HG02981 (cell line): ENCODE data around the gene NARF.
"Not testable (repeated sequence)": the region's sequence is repeated elsewhere in the genome, so short reads cannot be mapped to it uniquely, and the experiment has no call there.

Experiments
- ATAC-seq: cut with Tn5 transposase; IDR thresholded peaks from one replicate; pipeline ENCODE4 v1.9.1; 2021; ENCODE audit warnings: mild to moderate bottlenecking, moderate library complexity; ENCODE audit not compliant: unreplicated experiment

NARF gene

DNA sequence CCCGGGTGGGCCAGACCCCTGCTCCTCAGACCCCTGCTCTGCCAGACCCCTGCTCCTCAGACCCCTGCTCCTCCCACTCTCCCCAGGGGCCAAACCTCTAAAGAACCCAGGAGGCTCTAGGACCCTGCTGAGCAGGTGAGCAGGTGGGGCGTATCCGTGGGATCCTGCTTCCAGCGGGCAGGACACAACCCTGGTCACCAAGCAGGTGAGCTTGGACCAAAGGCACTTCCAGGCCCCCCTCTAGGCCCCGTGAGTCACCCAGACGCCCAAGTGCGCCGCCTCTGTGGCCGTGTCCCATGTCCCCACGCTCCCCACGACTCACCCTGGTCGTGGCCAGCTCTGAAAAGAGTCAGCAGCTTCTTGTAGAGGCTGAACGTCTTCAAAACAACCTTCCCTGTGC, 13.0 kb upstream of the NARF start:
- ATAC-seq = no peak

DNA sequence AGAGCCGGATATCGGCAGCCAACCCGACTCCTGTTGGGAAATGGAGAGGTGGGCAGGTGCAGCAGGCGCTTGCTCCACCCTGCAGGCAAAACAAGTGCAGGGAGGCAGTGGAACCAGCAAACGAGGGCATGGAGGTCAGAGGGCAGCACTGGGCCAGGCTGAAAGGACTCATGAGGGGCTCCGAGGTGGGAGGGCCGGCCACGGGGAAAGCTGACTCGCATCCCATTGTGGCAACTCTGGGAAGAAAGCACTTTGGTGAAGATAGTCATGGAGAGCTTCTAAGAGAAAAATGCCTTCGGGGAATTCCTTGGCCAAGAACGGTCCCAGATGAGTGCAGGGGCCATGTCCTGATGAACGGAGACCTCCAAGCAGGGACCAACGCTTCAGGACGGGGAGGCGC, 12.4 kb upstream of the NARF start:
- ATAC-seq = no peak

DNA sequence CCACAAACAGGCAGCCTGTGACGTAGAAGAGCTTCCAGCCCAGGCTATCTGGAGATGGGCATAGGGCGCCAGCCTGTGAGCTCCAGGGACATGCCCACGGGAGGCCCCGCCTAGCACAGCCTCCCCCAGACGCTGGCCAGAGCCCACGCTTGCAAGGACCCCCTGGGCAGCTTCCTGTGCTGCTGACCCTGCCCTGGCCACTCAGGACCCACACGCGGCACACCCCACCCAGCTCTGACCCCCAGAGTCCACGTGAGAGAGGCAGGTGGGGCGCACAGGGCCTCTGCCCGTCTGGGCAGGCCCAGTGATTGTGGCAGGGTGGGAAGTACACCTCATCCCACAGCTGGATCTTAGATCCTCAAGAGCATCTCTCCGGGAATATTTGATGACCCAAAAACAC, 11.9 kb upstream of the NARF start:
- no peak for ATAC-seq

DNA sequence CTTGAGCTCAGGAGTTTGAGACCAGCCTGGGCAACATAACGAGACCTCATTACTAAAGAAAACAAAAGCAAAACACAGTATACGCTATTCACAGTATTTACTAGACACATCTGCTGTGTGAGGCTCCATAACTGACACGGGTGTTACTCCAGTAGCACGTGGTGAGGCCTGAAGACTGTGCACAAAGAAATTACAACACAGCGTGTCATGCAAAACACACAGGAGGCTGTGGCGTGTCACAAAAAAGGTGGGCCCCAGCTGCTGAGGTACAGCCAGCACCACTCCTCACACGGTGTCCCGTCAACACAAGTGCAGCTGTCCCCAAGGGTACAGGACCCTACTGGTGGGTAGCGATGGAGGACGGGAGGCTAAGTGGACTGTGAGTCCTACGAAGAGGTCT, 10.7 kb upstream of the NARF start:
- ATAC-seq = no peak

DNA sequence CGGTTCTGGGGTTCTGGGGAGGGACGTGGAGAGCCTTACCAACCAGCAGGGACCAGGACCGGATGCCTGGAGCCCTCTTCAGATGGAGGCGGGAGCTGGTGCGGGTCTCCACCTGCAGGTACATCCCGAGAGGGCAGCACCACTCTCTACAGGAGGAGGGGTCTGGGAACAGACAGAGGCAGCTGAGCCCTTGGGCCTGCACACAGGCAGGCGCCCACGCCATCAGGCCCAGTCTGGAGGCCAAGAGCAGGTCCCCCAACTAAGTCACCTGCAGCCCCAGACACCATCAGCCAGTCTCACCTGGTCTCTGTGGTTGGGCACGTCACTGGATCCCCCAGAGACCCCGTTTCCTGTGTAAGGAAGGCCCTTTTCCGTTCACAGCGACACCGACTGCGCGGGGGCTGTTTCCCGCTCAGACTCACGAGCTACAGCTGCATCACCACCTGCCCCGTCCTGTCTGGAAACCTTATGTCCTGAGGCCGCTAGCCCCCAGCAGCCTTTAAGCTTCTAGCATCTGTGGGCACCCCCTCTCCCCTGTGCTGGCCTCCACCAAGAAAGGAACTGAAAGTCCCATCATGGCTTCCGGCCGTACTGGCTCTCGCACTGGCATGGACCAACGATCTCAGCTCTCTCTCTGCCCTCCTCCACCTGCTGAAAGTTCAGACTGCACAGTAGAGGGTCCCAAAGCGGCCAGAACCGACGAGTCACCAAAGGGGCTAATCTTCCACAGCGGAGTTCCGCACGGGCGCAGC, 9.2 kb upstream of the NARF start:
- peak; percentile 54 for ATAC-seq

DNA sequence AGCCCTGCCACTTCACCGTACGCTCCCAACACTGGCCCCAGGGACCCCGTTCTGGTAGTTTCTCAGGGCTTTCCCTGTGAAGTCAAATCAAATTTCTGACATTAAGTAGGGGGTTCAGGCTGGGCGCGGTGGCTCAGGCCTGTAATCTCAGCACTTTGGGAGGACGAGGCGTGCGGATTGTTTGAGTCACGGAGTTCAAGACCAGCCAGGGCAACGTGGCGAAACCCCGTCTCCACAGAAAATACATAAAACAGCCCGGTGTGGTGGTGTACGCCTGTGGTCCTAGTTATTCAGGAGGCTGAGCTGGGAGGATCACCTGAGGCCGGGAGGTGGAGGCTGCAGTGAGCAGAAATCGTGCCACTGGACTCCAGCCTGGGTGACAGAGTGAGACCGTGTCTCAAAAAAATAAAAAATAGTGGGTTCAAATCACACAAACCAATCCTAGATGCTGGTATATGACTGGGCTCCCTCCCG, 8.6 kb upstream of the NARF start:
- ATAC-seq = peak; percentile 11

DNA sequence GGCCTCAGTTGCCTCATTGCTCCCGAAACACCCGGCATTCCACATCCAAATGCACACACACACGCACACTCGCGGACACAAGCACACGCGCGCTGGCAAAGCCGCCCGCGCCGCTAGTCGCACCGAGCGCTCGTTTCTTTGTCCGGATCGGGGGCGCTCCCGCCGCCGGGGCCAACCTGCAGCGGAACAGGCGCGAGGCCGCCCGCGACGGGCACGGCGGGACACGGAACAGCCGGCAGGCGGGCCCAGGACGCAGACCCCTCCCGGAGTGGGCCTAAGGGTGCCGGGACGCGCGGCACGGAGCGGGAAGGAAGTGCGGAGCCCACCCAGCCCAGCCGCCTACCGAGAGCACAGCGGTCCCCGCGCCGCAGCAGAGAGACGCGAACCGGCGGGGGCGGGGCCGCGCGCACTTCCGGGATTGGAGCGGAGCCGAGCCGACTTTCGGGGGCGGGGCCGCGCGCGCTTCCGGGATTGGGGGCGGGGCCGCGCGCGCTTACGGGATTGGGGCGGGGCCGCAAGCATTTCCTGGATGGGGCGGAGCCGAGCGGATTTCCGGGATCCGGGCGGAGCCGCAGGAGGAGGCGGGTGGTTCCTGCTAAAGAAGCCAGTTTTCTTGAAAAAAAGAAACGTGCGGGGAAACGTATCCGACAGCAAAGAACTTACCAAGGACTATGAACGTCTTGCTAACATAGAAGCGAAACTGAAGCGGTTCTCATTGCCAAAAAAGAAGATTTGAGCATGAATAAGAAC, 8.0 kb upstream of the NARF start, which contains the start of gene CYBC1:
Gene CYBC1, minus strand, starts transcription at position 396 of the 750 bp plus-strand sequence. CDS start 1,498 bp downstream, outside the sequence.
- ATAC-seq = peak; percentile 56

DNA sequence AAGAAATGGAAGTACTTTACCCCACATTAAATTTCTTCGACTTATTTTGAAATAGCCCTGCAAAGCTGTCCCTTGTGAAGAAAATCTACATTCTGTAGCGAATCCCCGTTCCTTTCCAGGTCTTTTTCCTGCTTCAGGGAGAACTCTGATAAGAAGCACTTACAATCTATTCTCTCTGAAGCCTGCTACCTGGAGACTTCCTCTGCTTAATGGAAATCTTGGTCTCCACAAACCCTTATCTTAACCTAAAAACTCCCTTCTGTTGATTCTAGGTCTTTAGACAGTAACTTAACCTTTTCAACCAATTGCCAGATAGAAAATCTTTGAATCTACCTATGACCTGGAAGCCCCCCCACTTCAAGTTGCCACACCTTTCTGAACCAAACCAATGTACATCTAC, 6.4 kb upstream of the NARF start:
- no peak for ATAC-seq

DNA sequence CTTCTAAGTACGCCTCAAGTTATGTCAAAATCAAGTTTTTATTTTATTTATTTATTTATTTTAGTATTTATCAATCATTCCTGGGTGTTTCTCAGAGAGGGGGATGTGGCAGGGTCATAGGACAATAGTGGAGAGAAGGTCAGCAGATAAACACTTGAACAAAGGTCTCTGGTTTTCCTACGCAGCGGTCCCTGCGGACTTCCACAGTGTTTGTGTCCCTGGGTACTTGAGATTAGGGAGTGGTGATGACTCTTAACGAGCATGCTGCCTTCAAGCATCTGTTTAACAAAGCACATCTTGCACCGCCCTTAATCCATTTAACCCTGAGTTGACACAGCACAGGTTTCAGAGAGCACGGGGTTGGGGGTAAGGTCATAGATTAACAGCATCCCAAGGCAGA, 5.4 kb upstream of the NARF start:
- ATAC-seq = not testable (repeated sequence)

DNA sequence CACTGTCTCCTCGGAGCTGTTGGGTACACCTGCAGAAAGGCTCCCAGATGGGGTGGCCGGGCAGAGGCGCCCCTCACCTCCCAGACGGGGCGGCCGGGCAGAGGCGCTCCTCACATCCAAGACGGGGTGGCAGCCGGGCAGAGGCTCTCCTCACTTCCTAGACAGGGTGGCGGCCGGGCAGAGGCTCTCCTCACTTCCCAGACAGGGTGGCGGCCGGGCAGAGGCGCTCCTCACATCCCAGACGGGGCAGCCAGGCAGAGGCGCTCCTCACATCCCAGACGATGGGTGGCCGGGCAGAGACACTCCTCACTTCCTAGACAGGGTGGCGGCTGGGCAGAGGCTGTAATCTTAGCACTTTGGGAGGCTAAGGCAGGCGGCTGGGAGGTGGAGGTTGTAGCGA, 4.8 kb upstream of the NARF start:
- ATAC-seq = not testable (repeated sequence)

DNA sequence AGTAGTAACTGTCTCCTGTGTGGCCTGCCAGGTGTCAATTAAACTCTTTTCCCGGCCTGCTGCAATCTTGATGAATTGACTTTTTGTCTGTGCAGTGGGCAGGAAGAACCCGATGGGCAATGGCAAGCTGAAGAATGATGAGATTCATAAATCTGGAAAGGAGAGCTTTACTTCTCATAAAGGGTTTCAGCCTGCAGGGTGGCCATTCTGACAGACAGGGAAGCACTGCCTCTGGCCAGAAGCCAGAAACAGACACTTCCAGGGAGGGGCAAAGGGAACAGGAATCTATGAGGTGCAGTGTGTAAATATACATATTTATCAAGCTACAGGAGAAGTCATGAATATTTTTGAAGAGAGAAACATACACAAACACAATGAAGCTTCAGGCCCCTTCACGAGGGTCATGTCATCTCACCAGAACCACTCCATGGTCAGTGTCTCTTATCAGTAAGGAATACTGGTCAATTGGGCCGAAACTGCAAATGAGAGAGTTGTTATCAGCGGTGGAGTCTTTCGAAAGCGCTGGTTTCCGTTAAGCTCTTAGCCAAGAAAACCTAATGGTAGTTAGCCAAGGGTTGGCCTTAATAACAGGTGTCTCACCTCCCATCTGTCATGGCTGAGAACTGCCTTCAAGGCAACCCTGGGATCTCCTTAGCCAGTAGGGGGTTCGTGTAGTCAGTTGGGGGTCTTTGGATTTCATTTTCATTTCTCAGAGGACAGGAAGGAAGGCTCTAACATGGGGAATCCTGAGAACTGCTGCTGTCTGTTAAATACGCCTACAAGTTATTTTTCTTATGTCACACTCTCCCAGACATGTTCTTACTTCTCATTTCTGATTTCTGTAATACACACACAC, 1.2 kb upstream of the NARF start:
- no peak for ATAC-seq

DNA sequence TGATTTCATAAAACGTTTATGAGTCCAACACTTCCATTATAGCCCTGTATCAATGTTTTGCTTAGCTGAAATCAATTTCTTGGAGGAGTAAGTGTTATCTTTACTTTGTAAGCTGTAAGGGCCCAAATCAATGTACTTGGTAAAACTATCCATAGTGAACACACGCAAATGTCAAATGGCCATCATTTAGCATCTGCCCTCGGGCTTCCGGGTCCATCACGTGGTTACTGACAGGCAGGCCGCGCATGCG, 687 bp upstream of the NARF start:
- ATAC-seq = no peak

DNA sequence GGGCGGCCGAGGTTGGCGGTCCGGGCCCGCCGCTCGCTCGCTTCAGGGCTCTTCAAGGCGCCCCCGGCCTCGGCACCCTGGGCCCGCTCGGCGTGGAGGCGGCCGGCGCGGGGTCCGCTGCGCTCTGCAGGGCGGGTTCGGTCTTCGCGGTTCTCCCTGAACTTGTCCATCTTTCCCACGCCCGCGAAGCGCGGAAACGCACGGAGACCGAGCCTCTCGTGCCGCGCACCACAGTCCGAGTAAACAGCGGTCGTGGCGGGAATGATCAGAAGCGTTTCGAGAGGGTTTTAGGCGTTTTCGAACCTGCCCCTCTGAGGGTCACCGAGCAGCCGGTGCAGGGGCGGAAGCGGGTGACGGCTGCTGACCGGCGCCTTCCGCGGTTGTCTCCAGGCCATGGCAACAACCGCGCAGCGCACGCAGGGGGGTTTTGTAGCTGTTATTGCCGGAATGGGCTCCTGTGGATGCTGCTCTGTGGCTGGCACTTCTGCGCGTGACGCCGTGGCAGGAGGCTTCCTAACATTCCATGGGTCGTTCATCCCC, 414 bp downstream of the NARF start:
- ATAC-seq = no peak

DNA sequence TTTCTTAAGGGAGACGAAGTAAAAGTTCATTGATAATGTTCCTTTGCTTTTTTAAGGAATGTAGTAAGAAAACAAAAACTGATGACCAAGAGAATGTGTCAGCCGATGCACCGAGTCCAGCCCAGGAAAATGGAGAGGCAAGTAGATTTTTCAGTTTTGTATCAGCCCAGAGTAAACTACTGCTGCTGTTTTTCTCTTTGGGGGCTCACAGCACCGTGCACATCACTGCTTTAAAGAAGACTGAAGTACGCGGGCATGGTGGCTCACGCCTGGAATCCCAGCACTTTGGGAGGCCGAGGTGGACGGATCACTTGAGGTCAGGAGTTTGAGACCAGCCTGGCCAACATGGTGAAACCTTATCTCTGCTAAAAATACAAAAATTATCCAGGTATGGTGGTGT, 1.4 kb downstream of the NARF start:
- not testable (repeated sequence) for ATAC-seq

DNA sequence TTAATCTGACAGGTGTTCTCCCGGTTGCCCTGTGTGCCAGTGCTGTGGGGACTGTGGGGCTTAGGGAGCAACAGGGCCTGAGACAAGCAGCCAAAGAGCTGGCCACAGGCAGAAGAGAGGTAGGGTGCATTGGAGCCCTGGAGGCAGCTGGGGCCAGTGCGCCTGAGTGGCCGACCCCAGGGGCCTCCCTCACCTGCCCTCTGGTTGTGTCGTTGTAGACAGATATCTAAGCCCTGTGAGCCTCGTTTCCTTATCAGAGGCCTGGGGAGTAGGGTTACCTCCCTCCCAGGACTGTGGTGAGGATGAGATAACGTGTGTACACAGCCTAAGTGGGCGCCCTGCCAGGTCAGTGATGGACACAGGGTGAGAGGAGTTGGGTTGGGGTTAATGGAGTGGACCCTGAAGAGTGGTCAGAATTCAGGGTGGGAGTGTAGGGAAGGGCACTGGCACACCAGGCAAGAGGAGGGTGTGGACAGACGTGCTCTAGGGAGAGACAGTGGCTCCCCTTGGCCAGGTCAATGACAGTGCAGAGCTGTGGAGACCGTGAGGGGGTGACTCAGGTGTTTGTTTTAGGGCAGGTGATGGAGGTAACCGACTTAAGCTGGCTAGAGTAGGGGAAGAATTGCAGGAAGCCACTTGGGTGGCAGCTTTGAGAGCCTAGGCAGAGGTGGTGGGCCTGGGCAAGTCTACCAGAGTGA, 3.4 kb downstream of the NARF start:
- ATAC-seq = no peak

DNA sequence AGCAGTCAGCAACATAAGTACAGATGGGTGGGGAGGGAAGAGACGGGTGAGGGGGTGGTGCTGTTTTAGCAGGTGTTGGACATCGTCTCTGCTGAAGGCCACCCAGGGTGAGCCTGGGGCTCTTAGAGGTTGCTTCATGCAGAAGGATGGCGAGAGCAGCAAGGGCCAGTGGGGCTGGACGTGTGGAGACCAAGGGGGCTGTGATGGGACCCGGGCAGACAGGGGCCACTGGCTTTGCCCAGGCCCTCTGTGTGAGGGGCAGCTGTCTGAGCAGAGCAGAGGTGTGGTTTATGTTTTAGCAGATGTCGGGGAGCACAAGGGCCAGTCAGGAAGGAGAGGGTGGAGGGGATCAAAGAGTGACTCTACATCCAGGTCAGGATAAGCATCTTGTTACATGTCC, 4.8 kb downstream of the NARF start:
- ATAC-seq = no peak

DNA sequence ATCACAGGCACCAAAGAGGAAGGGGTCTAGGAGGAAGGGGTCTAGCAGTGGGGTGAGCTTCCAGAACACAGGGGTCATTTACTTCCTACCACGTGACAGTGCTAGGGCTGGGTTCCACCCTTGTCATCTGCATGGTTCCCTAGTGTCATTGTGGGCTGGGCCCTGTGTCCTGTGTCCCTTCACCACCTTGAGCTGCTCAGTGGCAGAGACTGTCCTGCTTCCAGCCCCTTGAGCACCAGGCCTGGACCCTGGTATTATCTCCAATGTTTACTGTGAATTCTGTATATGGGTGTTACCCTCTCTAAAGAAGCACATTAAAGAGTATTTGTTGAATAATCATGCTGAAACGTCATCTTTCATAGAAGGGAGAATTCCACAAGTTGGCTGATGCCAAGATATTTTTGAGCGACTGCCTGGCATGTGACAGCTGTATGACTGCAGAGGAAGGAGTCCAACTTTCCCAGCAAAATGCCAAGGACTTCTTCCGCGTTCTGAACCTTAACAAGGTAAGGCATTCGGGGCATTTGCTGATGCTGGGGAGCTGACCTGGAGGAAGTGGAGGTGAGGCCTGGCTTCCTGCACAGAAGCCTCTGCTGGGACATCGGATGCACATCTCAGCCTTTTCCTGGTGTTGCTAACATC, 5.5 kb downstream of the NARF start:
- no peak for ATAC-seq

DNA sequence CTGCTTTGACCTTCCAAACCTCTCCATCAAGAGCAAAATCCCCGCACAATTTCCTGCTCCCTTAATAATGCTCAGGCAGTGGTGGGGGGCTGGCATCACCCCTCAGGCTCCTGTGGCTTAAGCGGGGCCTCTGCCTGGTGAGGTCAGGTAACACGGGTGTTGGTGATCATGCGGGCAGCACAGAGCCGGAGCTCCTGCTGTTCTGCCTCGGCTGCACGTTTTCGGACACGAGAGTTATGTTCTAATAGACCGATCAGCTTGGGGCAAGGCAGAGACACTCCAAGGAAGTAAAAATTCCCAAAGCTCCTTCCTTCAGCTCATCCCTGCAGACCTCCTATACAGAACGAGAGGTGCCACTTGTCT, 6.0 kb downstream of the NARF start:
- ATAC-seq = no peak

DNA sequence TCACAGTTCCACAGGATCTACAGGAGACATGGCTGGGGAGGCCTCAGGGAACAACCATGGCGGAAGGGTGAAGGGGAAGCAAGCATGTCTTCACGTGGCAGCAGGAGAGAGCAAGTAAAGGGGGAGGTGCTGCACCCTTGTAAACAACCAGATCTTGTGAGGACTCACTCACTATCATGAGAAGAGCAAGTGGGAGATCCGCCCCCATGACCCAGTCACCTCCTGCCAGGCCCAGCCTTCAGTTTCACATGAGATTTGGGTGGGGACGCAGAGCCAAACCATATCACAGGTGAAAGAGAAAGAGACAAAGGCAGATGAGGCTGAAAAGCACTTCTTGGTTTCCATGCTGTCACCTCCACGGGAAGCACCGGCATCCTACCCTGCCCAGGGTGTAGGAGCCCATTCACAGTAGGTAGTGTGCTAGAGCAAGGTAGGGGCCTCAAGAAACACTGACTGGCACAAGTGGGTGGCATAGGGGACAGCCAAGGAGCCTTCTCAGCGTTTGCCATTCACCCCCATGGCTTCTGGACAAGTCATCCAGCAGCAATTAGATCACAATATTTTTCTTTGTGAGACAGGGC, 6.6 kb downstream of the NARF start:
- no peak for ATAC-seq

DNA sequence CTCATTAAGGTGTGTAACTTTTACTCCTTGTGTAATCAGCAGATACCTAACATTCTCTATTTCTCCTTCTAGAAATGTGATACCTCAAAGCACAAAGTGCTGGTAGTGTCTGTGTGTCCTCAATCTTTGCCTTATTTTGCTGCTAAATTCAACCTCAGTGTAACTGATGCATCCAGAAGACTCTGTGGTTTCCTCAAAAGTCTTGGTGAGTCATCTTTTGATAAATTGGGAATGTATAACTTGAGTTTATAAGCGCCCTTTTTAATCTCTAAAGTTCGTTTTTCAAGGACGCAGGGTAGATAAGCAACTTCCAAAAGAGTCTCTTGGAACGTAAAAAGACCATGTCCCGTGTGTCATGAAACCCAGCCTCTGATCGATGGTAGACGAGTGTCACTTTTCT, 10.2 kb downstream of the NARF start:
- ATAC-seq = no peak
